HepG2 (cell line): ENCODE measurements around the gene DOCK2. TPM values are rescaled to one million over a fixed set of nuclear protein-coding genes. Genes with fewer than 3 reads are reported as not detected.

ENCODE experiments used
- ARID4A ChIP-seq: sonication (generic); formaldehyde crosslinking; IDR thresholded peaks from 2 replicates; pipeline ENCODE4 v1.5.0; 2020; ENCODE audit warnings: mild to moderate bottlenecking, missing genetic modification reagents, borderline replicate concordance
- BRD4 ChIP-seq: sonication (generic); formaldehyde crosslinking; IDR thresholded peaks from 2 replicates; pipeline ENCODE4 v1.4.0; 2020; ENCODE audit warnings: missing genetic modification reagents
- ERF ChIP-seq: IDR thresholded peaks from 2 replicates; pipeline ENCODE4 v1.6.1; 2018; ENCODE audit warnings: missing biosample characterization, missing genetic modification reagents
- LCORL ChIP-seq, 2 experiments: fragments of 450-650 bp in 1 of 2; sonication (generic) in 1 of 2; formaldehyde crosslinking in 1 of 2; IDR thresholded peaks; 2 replicates each; pipeline versions ENCODE4 v1.5.0 to v1.6.1; 2017 to 2020; ENCODE audit warnings: antibody characterized with exemption in 1 of 2, missing genetic modification reagents in 1 of 2
- XRCC5 ChIP-seq: fragments of 200-400 bp; formaldehyde crosslinking; optimal IDR thresholded peaks from 2 replicates; pipeline ENCODE3; 2017; ENCODE audit warnings: mild to moderate bottlenecking, low read length
- ZNF142 ChIP-seq: sonication (generic); formaldehyde crosslinking; IDR thresholded peaks from 2 replicates; pipeline ENCODE4 v1.4.0; 2020; ENCODE audit warnings: missing genetic modification reagents
- polyA plus RNA-seq, 8 experiments: library from polyadenylated mRNA; depleted of rRNA in 3 of 8; stranded (reverse) in 7 of 8; unstranded in 1 of 8; fragments of >200 nt; fragmentation: Illumina TruSeq in 4 of 8; extraction: Trizol in 4 of 8; gene quantifications; 2 replicates each; pipeline versions ENCODE4 v1.2.1 to v1.2.3, GENCODE V29; 2011 to 2016; ENCODE audit warnings: low read depth in 4 of 8, missing spikeins in 1 of 8, mixed read lengths in 1 of 8; ENCODE audit not compliant: insufficient read depth in 1 of 8
- total RNA-seq, 5 experiments: library from RNA; depleted of rRNA; stranded (reverse); fragments of >200 nt; fragmentation: Illumina TruSeq; extraction: Trizol; gene quantifications; 2 replicates each; pipeline ENCODE4 v1.2.3, GENCODE V29; 2016; ENCODE audit warnings: low read depth in 1 of 5
- TF ChIP-seq, protein P1 (sequence below): sonication (generic); formaldehyde crosslinking; IDR thresholded peaks from 2 replicates; pipeline ENCODE4 v1.4.0; 2020; ENCODE audit warnings: mild to moderate bottlenecking, missing genetic modification reagents
- TF ChIP-seq, protein P2 (sequence below): sonication (generic); formaldehyde crosslinking; IDR thresholded peaks from 2 replicates; pipeline ENCODE4 v1.8.0; 2022; ENCODE audit warnings: mild to moderate bottlenecking, missing genetic modification reagents; ENCODE audit not compliant: insufficient replicate concordance

DOCK2 gene
- total and polyA plus RNA-seq, 2 of the 13 experiments (the other 11 are each of a cell fraction or from before 2014, with no cell fraction given), result not detected

GRCh38 chr5:169945831-169946261 lies 308.8 kb downstream of the DOCK2 start (continued):
- TF ChIP-seq ARID4A, result no peak
- TF ChIP-seq BRD4 (CRISPR knock-in tag), result no peak
- no peak for TF ChIP-seq ERF (CRISPR knock-in tag)
- TF ChIP-seq, protein P1, sequence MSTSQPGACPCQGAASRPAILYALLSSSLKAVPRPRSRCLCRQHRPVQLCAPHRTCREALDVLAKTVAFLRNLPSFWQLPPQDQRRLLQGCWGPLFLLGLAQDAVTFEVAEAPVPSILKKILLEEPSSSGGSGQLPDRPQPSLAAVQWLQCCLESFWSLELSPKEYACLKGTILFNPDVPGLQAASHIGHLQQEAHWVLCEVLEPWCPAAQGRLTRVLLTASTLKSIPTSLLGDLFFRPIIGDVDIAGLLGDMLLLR, result no peak
- TF ChIP-seq, protein P2, sequence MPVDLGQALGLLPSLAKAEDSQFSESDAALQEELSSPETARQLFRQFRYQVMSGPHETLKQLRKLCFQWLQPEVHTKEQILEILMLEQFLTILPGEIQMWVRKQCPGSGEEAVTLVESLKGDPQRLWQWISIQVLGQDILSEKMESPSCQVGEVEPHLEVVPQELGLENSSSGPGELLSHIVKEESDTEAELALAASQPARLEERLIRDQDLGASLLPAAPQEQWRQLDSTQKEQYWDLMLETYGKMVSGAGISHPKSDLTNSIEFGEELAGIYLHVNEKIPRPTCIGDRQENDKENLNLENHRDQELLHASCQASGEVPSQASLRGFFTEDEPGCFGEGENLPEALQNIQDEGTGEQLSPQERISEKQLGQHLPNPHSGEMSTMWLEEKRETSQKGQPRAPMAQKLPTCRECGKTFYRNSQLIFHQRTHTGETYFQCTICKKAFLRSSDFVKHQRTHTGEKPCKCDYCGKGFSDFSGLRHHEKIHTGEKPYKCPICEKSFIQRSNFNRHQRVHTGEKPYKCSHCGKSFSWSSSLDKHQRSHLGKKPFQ (CRISPR knock-in tag), result no peak
- TF ChIP-seq ZNF142, result no peak
- TF ChIP-seq XRCC5, result no peak
- TF ChIP-seq LCORL (IDR thresholded peaks at IDR 0.05), result no peak
- no peak for TF ChIP-seq LCORL (CRISPR knock-in tag; IDR thresholded peaks at IDR 0.05)
